ENCODE data around the gene CRIM1. TPM values are rescaled to one million over a fixed set of nuclear protein-coding genes. Genes with fewer than 3 reads are reported as not detected.
A peak's percentile ranks its signal among the peaks of the same experiment; 100 is the strongest.

The CRIM1 gene
- total RNA-seq, 1 donor, result 949 TPM

GRCh38 chr2:36487947-36488346 lies 132.4 kb downstream of the CRIM1 start:
- DNase-seq (ENCODE audit: low read depth), result peak; percentile 63
- no peak for TF ChIP-seq CTCF (IDR thresholded peaks at IDR 0.05; ENCODE audit: insufficient read depth, low read depth, low read length)
- no peak overlapping the region for H3K4me3 ChIP-seq (ENCODE audit: low read depth, low read length)

- H3K4me3 ChIP-seq (ENCODE audit: low read depth, low read length), result no peak overlapping the region
- TF ChIP-seq CTCF (IDR thresholded peaks at IDR 0.05; ENCODE audit: insufficient read depth, low read depth, low read length), result no peak
- DNase-seq (ENCODE audit: low read depth), result peak; percentile 88
Measured at GRCh38 chr2:36489281-36489680, 133.7 kb downstream of the CRIM1 start.

- no peak for TF ChIP-seq CTCF (IDR thresholded peaks at IDR 0.05; ENCODE audit: insufficient read depth, low read depth, low read length)
- H3K4me3 ChIP-seq (ENCODE audit: low read depth, low read length), result no peak overlapping the region
Measured at GRCh38 chr2:36490749-36491148, 135.2 kb downstream of the CRIM1 start.

GRCh38 chr2:36492216-36492945 lies 136.8 kb downstream of the CRIM1 start:
- DNase-seq (ENCODE audit: low read depth), result peak; percentile 49
- no peak for TF ChIP-seq CTCF (IDR thresholded peaks at IDR 0.05; ENCODE audit: insufficient read depth, low read depth, low read length)
- H3K4me3 ChIP-seq (ENCODE audit: low read depth, low read length), result no peak overlapping the region

More at GRCh38 chr2:36490749-36491148, 135.2 kb downstream of the CRIM1 start:
- DNase-seq (ENCODE audit: low read depth), result no peak

GRCh38 chr2:36493306-36493705 lies 137.7 kb downstream of the CRIM1 start:
- no peak for TF ChIP-seq CTCF (IDR thresholded peaks at IDR 0.05; ENCODE audit: insufficient read depth, low read depth, low read length)
- no peak overlapping the region for H3K4me3 ChIP-seq (ENCODE audit: low read depth, low read length)
- peak; percentile 21 for DNase-seq (ENCODE audit: low read depth)

- no peak for TF ChIP-seq CTCF (IDR thresholded peaks at IDR 0.05; ENCODE audit: insufficient read depth, low read depth, low read length)
- peak; percentile 36 for DNase-seq (ENCODE audit: low read depth)
- H3K4me3 ChIP-seq (ENCODE audit: low read depth, low read length), result no peak overlapping the region
Measured at GRCh38 chr2:36497570-36498163, 142.1 kb downstream of the CRIM1 start.

All from fibroblast of villous mesenchyme (primary cell).